ENCODE measurements around the gene PITPNC1. TPM values are rescaled to one million over a fixed set of nuclear protein-coding genes. Genes with fewer than 3 reads are reported as not detected.

Gene PITPNC1
- total and polyA plus RNA-seq, 8 donors, result 9.7 to 21.9 (median 11.3) TPM

- no peak for DNase-seq
- Histone ChIP-seq H3K27ac (peak overlapping the region in 1 of 2 donors; percentile 82), H3K27me3 (no peaks in the 10 kb centered on the region), H3K36me3 (no peaks in the 10 kb centered on the region), H3K4me3 (no peak overlapping the region), H3K9me3 (no peaks in the 10 kb centered on the region), H3K4me1 (peaks cover 0 to 76% of the 10 kb centered on the region in 2 donors)
- no peak for TF ChIP-seq CTCF (IDR thresholded peaks at IDR 0.05)
- intact Hi-C loops (cut with DNase I), result no loop called here
- no peak for ATAC-seq
Measured at GRCh38 chr17:67433248-67433924, 56.3 kb downstream of the PITPNC1 start.

GRCh38 chr17:67434061-67434525 lies 57.0 kb downstream of the PITPNC1 start:
- DNase-seq (peak in 2 of 4 donors; percentile 60 to 79), ATAC-seq (peak; percentile 69)
- H3K27ac ChIP-seq, result peak overlapping the region in 1 of 2 donors; percentile 82

GRCh38 chr17:67435122-67435521 lies 58.0 kb downstream of the PITPNC1 start:
- ATAC-seq, result peak; percentile 63
- intact Hi-C loops (cut with DNase I), result no loop called here
- Histone ChIP-seq H3K27ac (peak overlapping the region in 1 of 2 donors; percentile 82), H3K36me3 (no peaks in the 10 kb centered on the region), H3K4me1 (peaks cover 3 to 88% of the 10 kb centered on the region in 2 donors), H3K27me3 (no peaks in the 10 kb centered on the region), H3K9me3 (no peaks in the 10 kb centered on the region), H3K4me3 (no peak overlapping the region)
- no peak for TF ChIP-seq CTCF (IDR thresholded peaks at IDR 0.05)
- DNase-seq, result no peak

More at GRCh38 chr17:67434061-67434525, 57.0 kb downstream of the PITPNC1 start:
- no peaks in the 10 kb centered on the region for H3K27me3 ChIP-seq
- H3K9me3 ChIP-seq, result no peaks in the 10 kb centered on the region
- intact Hi-C loops (cut with DNase I), result no loop called here
- TF ChIP-seq CTCF (IDR thresholded peaks at IDR 0.05), result no peak
- H3K4me1 ChIP-seq, result peaks cover 0 to 81% of the 10 kb centered on the region in 2 donors
- H3K36me3 ChIP-seq, result no peaks in the 10 kb centered on the region
- no peak overlapping the region for H3K4me3 ChIP-seq

GRCh38 chr17:67435786-67436185 lies 58.7 kb downstream of the PITPNC1 start:
- H3K4me1 ChIP-seq, result peaks cover 6 to 92% of the 10 kb centered on the region in 2 donors
- H3K4me3 ChIP-seq, result no peak overlapping the region
- intact Hi-C loops (cut with DNase I), result no loop called here
- ATAC-seq, result no peak
- no peaks in the 10 kb centered on the region for H3K36me3 ChIP-seq
- TF ChIP-seq CTCF (IDR thresholded peaks at IDR 0.05), result no peak
- H3K27ac ChIP-seq, result peak overlapping the region in 1 of 2 donors; percentile 82
- no peaks in the 10 kb centered on the region for H3K27me3 ChIP-seq
- H3K9me3 ChIP-seq, result no peaks in the 10 kb centered on the region
- DNase-seq, result no peak

- Histone ChIP-seq H3K4me1 (peaks cover 7 to 91% of the 10 kb centered on the region in 2 donors), H3K27ac (peak overlapping the region in 1 of 2 donors; percentile 82)
- no peak for TF ChIP-seq CTCF (IDR thresholded peaks at IDR 0.05)
Measured at GRCh38 chr17:67436233-67436632, 59.2 kb downstream of the PITPNC1 start.

More at GRCh38 chr17:67436233-67436632, 59.2 kb downstream of the PITPNC1 start:
- H3K27me3 ChIP-seq, result no peaks in the 10 kb centered on the region
- H3K4me3 ChIP-seq, result no peak overlapping the region
- no peaks in the 10 kb centered on the region for H3K36me3 ChIP-seq
- ATAC-seq, result no peak
- DNase-seq, result no peak
- no peaks in the 10 kb centered on the region for H3K9me3 ChIP-seq
- intact Hi-C loops (cut with DNase I), result no loop called here
